HG02943 (cell line): ENCODE data around the gene NCKAP5.

Experiments
- ATAC-seq: cut with Tn5 transposase; IDR thresholded peaks from one replicate; pipeline ENCODE4 v1.9.1; 2021; ENCODE audit warnings: mild to moderate bottlenecking, low read depth, moderate library complexity; ENCODE audit not compliant: unreplicated experiment

NCKAP5 gene

DNA sequence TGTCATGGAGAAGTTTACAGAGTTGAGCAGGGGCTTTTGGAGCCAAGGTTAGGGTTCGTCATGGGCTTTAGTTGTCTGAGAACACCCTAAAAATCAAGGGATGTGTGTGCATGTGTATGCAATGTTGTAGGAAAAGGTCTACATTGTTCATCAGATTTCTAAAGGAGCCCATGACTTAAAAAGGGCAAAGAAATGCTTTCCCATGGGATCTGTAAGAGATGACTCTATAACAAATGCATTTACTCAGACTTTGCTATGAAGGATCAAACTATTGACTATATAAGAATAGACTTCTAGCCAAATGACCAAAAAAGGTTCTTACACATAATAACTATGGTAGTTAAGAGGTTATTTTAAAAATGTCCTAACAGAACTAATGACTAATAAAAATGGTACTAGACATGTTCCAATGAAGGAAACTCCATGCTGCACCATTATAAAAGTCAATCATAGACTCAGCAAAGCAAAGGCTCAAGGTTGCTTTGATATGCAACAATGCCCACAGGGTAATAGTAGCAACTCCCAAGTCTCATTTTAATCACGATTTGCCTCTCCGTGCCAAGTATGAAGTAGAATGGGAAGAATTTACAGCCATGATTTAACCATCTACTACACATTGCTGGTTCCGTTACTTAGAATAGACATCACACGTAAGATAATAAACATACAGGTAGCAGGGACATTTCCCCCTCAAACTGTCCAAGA, 158.5 kb downstream of the NCKAP5 start:
- no peak for ATAC-seq

GRCh38 chr2:133408671-133409070, 159.6 kb downstream of the NCKAP5 start:
- ATAC-seq: no peak

DNA sequence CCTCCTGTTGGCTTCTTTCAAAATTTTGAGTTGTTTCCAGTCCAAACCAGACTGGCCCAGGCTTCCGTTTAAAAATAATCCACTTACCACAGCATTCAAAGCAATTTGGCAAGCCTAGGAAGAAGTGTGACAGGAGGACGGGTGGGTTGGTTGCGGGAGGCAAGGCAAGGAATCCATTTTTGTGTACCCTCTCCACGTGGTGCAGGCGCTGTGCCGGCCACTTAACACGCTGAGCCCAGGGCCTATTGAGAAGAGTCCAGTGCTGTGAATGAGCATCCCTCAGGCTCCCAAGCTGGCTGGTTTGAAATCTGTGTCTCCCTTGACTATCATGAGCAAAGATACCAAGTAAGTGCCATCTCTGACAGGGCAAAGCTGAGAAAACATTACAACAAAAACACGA, 160.9 kb downstream of the NCKAP5 start:
- no peak for ATAC-seq

DNA sequence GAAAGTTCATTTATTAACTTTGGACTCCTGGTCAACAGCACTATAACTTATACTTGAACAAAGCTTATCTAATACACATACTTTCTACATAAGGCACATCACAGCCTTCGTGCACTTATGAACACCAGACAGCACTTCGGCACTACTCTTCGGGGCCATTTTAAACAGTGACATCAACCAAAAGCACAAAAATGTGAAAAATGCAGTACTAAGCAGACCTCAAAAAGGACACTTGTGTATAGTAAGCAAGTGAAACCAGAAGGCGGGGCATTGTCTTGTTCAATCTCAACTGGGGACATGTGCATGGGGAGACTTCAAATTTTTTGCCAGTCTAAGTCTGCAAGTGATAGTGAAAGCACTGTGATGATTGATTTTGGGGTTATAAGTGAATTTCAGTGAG, 163.0 kb downstream of the NCKAP5 start:
- ATAC-seq: no peak

GRCh38 chr2:133400411-133400810, 167.9 kb downstream of the NCKAP5 start:
- ATAC-seq: no peak

GRCh38 chr2:133393895-133394294, 174.4 kb downstream of the NCKAP5 start:
- ATAC-seq: no peak

GRCh38 chr2:133390156-133390555, 178.1 kb downstream of the NCKAP5 start:
- no peak for ATAC-seq

DNA sequence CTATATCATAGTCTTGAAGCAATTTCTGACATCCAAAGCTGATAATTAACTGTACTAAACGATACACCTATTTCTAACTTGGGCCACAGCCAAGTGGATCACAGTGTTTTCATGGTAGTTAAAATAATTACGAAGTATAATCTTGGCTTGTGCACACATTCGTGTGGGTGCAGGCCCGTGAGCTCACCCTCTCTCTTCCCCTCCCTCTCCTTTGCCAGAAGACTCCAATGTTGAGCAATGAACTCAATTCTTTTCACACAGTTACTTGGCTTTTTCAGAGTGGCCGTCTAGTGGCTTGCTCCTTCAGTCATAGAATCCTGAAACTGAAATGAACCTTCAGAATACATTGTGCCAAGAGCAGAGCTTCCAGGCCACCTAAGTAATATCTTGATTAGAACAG, 178.7 kb downstream of the NCKAP5 start:
- no peak for ATAC-seq

DNA sequence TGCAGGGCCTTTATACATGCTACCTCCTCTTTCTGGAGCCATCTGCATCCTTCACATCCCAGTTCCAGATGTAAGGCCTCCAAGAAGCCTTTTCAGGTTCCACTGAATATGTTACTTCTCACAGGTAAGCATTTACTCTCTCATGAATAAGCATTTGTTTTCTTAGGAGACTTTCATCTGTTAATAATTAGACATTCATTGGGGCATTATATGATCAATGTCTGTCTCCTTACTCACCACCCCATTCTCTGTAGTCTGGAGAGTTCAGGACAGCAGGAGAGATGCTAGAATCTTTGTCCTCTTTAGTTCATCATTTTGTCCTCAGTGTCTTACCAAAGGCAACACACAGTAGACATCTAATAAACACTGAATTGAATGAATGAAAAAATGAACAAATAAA, 185.7 kb downstream of the NCKAP5 start:
- ATAC-seq: no peak

GRCh38 chr2:133380991-133381390, 187.3 kb downstream of the NCKAP5 start:
- no peak for ATAC-seq

- ATAC-seq: no peak
These were observed 189.2 kb downstream of the NCKAP5 start for GRCh38 chr2:133378928-133379549.

DNA sequence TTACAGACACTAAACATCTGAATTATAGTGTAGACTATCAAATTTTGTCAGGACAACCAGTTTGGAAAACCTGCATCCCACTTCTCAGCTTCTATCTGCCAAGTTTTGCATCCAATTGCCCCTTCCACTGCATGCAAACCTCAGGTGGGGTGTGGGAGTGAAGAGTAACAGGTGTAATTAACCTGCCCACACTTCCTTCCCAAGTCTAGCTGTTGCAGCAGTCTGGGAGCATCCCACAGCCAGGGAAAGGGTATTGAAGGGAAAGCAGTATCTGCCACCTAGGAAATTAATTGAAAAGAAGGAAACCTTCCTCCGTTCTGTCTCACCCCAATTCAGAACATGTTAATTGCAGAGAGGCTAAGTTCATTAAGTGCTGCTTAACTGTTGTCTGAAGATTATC, 189.9 kb downstream of the NCKAP5 start:
- ATAC-seq: no peak

DNA sequence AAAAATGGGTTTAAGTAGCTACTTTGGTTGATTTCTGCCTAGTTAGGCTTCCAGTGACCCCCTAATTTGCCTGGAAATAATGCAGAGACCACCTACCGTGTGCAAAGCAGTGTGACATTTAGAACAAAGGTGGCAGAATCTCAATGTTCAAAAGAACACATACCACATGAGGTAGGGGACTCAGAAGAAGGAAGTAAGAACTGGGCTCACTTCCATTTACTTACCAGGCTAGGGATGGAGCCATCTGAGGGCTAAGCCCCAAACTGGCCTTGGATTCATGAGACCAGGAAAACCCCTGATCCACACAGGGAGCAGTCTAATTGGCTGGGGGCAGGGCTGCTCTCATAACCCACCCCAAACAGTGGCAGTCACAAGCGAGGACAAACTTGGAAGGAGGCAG, 190.7 kb downstream of the NCKAP5 start:
- no peak for ATAC-seq

DNA sequence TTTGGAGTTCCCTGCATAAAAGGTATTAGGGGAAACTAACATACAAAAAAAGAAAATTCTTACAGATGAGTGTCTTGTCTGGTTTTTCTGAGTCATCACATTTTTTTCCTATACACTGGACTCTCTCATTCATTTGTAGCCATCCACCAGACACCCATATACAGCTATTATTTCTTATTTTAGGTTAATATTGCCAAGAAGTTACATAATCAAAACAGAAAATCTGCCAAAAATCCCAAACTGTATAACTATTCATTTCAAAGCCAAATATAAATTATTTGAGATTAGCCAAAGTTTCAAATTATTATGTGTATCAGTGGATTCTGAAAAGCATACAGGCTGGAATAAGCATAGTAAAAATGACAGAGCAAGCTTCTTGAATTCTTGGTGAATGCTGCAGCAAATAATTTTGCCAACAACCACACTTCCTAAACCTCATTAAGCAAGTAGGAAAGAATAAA, 191.2 kb downstream of the NCKAP5 start:
- no peak for ATAC-seq

DNA sequence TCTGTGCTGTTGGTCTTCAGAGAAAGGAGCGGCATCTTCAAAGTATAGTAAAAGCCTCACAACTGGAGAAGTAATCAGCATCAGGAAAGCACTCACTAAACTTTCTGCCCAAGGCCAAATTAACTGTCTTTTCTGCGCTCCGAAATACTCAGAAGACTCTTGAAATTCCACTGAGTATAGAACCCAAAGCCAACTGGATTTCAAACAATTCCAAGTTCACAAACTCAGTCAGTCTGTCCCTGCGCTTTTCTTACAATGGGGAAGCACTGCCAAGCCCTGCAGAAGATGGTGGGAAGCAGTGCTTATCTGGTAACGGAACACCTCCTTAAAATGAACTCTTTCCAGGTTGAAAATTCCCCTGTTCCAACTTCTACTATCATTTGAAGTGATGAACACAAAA, 193.5 kb downstream of the NCKAP5 start:
- no peak for ATAC-seq

- ATAC-seq: no peak
These were observed 197.0 kb downstream of the NCKAP5 start for GRCh38 chr2:133371286-133371685.

DNA sequence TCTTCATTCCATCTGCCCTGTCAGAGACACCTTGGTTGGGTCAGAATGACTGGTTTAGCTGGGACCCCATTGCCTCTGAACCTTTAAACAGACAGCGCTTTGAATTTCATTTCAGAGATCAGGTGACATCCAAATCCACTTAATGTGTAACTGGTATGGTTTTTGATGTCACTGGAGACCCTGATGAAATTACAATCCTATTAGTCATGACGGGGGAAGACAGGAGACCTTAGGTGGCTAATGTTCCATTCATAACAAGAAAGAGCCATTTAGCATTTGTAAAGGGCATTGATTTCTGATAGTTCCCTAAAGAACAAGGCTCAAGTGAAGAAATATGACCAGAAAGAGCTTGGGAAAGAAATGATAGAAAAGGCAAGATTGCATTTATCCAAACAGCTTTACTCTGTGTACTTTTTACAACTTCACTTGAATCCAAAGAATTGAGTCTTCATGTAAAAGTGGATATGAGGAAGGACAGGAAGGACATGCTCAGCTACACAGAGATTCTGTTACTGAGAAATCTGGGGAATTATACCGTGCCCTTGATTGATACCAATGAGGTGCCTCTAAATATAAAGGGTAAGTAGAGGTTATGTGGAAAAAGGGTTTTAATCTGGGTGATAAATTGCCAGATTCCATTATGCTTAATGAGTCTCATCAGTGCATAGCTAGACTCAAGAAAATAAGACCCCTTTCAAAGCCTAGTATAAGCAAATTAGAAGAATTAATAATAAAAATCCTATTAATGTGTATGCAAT, 198.2 kb downstream of the NCKAP5 start:
- ATAC-seq: no peak

- no peak for ATAC-seq
These were observed 203.1 kb downstream of the NCKAP5 start for GRCh38 chr2:133365117-133365516.

- ATAC-seq: no peak
These were observed 203.6 kb downstream of the NCKAP5 start for GRCh38 chr2:133364636-133365035.

DNA sequence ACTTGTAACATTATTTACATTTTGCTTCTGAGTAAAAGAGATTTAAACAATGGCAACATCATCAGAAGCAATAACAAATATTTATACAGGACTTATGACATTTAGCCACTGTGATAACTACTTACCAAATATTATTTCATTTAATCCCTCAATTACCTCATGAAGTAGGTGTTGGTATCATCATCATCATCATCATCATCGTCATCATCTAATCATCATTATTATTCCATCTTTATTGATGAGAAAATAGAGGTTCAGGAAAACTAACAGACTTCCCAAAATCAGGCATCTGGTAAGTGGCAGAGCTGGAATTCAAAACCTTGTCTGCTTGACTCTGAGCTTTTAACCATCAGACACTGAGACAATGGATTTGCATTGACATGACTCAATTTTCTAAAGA, 204.4 kb downstream of the NCKAP5 start:
- no peak for ATAC-seq

GRCh38 chr2:133362061-133362476, 206.2 kb downstream of the NCKAP5 start:
- no peak for ATAC-seq

- ATAC-seq: peak; percentile 77
These were observed 207.4 kb downstream of the NCKAP5 start for GRCh38 chr2:133360882-133361281.
